ENCODE data around the gene ADARB1.
A peak's percentile ranks its signal among the peaks of the same experiment; 100 is the strongest.

- TF ChIP-seq CTCF (conservative IDR thresholded peaks at IDR 0.05; ENCODE audit: low read depth, low read length): no peak
- TF ChIP-seq CEBPB (IDR thresholded peaks at IDR 0.05; ENCODE audit: low read depth, low read length): no peak
- no peak for TF ChIP-seq POLR2A (IDR thresholded peaks at IDR 0.05; ENCODE audit: low read depth, low read length)
- TF ChIP-seq MAFK (IDR thresholded peaks at IDR 0.05; ENCODE audit: low read depth, low read length): no peak
- TF ChIP-seq RCOR1 (IDR thresholded peaks at IDR 0.05; ENCODE audit: insufficient replicate concordance, low read length): no peak
- TF ChIP-seq FOS (IDR thresholded peaks at IDR 0.05; ENCODE audit: low read depth, low read length): peak; percentile 71
- TF ChIP-seq RAD21 (IDR thresholded peaks at IDR 0.05; ENCODE audit: low read length): no peak
- no peak for TF ChIP-seq BHLHE40 (IDR thresholded peaks at IDR 0.05; ENCODE audit: low read depth, low read length)
- TF ChIP-seq, protein P1, sequence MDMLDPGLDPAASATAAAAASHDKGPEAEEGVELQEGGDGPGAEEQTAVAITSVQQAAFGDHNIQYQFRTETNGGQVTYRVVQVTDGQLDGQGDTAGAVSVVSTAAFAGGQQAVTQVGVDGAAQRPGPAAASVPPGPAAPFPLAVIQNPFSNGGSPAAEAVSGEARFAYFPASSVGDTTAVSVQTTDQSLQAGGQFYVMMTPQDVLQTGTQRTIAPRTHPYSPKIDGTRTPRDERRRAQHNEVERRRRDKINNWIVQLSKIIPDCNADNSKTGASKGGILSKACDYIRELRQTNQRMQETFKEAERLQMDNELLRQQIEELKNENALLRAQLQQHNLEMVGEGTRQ (IDR thresholded peaks at IDR 0.05; ENCODE audit: low read depth, low read length): peak; percentile 92
- TF ChIP-seq SMC3 (IDR thresholded peaks at IDR 0.05; ENCODE audit: low read depth, low read length): no peak
- no peak for TF ChIP-seq RFX5 (IDR thresholded peaks at IDR 0.05; ENCODE audit: low read depth, low read length)
- no peak for TF ChIP-seq CHD1 (IDR thresholded peaks at IDR 0.05; ENCODE audit: low read depth, low read length)
- no peak; the same call in 1 of the 2 replicates for TF ChIP-seq NFE2L2 (IDR thresholded peaks at IDR 0.05; ENCODE audit: low read depth, low read length)
These were observed 68.3 kb downstream of the ADARB1 start for GRCh38 chr21:45142469-45143308.

Data from IMR-90 (cell line).